Skeletal muscle satellite cell (primary cell): ENCODE measurements around the gene GJA5. TPM values are rescaled to one million over a fixed set of nuclear protein-coding genes. Genes with fewer than 3 reads are reported as not detected.

Experiments used
- H3K27me3 ChIP-seq: 2 replicates; pipeline ENCODE4 v1.7.0; 2013; ENCODE audit warnings: low read length; ENCODE audit not compliant: control insufficient read depth, insufficient read depth
- H3K36me3 ChIP-seq: 2 replicates; pipeline ENCODE4 v1.7.0; 2013; ENCODE audit warnings: mild to moderate bottlenecking, control low read depth, low read length; ENCODE audit not compliant: insufficient read depth
- H3K4me1 ChIP-seq: 2 replicates; pipeline ENCODE4 v1.7.0; 2013; ENCODE audit warnings: low read length; ENCODE audit not compliant: control insufficient read depth, insufficient read depth
- H3K4me2 ChIP-seq: 2 replicates; pipeline ENCODE4 v1.7.0; 2013; ENCODE audit warnings: mild to moderate bottlenecking, low read length
- H3K4me3 ChIP-seq: 2 replicates; pipeline ENCODE4 v1.7.0; 2013; ENCODE audit warnings: low read length
- H3K9ac ChIP-seq: 2 replicates; pipeline ENCODE4 v1.7.0; 2013; ENCODE audit warnings: mild to moderate bottlenecking, low read depth, low read length, moderate library complexity
- H3K9me3 ChIP-seq: replicated peaks from 2 replicates; pipeline ENCODE4 v1.7.0; 2013; ENCODE audit warnings: mild to moderate bottlenecking, control low read depth, low read length
- total RNA-seq: library from RNA; depleted of rRNA; stranded (reverse); fragments of >200 nt; gene quantifications from 2 replicates; pipeline ENCODE4 v1.2.3, GENCODE V29; 2012; rRNA removed

GJA5 gene
- not detected in 2 replicates for total RNA-seq

GRCh38 chr1:147760481-147761260 is at the start of gene GJA5:
Gene GJA5, minus strand, starts transcription at chr1:147760602. Its CDS starts 1,364 bp downstream, at chr1:147759238.
- no peak within 1 kb of the TSS for H3K4me2 ChIP-seq
- H3K4me3 ChIP-seq: no peak within 1 kb of the TSS
- no peaks in the 10 kb centered on the region for H3K36me3 ChIP-seq
- H3K4me1 ChIP-seq: no peaks in the 10 kb centered on the region
- no peak within 1 kb of the TSS for H3K9ac ChIP-seq
- H3K27me3 ChIP-seq: peaks cover 3% of the 10 kb centered on the region
- no peaks in the 10 kb centered on the region for H3K9me3 ChIP-seq

- Histone ChIP-seq H3K4me1 (no peaks in the 10 kb centered on the region), H3K9ac (no peak overlapping the region), H3K4me3 (no peak overlapping the region), H3K36me3 (no peaks in the 10 kb centered on the region), H3K9me3 (no peaks in the 10 kb centered on the region), H3K27me3 (peaks cover 6% of the 10 kb centered on the region), H3K4me2 (no peak overlapping the region)
Observed at GRCh38 chr1:147809236-147809635, 48.8 kb upstream of the GJA5 start.

DNA sequence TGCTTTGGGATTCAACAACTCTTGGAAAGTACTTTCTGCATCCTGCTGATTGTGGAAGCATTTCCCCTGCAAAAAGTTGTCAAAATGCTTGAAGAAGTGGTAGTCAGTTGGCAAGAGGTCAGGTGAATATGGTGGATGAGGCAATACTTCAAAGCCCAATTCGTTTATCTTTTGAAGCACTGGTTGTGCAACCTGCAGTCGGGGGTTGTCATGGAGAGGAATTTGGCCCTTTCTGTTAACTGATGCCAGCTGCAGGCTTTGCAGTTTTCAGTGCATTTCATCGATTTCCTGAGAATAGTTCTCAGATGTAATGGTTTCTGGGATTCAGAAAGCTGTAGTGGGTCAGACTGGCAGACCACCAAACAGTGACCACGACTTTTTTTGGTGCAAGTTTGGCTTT is 47.6 kb upstream of the GJA5 start:
- no peak overlapping the region for H3K4me2 ChIP-seq
- H3K36me3 ChIP-seq: no peaks in the 10 kb centered on the region
- no peaks in the 10 kb centered on the region for H3K9me3 ChIP-seq
- H3K4me1 ChIP-seq: no peaks in the 10 kb centered on the region
- H3K9ac ChIP-seq: no peak overlapping the region
- H3K4me3 ChIP-seq: no peak overlapping the region
- peaks cover 6% of the 10 kb centered on the region for H3K27me3 ChIP-seq

DNA sequence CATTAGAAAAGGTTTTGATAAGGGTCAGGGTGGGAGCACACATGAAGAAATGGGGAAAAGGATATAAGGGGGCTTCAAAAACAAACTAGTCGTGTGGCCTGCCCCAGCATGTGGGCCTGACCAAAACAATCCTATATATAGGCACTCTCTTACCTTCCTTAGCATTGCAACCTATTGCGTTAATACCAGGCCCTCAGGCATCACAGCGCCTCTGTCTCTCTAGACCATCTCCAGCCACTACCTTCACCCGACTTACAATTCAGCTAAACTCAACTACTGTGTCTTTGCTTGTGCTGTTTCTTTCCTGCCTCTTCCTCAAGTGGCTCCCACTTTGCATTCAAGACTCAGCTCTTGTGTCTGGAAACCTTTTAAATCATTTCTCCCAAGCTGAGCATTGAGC is 47.0 kb upstream of the GJA5 start:
- H3K4me1 ChIP-seq: no peaks in the 10 kb centered on the region

DNA sequence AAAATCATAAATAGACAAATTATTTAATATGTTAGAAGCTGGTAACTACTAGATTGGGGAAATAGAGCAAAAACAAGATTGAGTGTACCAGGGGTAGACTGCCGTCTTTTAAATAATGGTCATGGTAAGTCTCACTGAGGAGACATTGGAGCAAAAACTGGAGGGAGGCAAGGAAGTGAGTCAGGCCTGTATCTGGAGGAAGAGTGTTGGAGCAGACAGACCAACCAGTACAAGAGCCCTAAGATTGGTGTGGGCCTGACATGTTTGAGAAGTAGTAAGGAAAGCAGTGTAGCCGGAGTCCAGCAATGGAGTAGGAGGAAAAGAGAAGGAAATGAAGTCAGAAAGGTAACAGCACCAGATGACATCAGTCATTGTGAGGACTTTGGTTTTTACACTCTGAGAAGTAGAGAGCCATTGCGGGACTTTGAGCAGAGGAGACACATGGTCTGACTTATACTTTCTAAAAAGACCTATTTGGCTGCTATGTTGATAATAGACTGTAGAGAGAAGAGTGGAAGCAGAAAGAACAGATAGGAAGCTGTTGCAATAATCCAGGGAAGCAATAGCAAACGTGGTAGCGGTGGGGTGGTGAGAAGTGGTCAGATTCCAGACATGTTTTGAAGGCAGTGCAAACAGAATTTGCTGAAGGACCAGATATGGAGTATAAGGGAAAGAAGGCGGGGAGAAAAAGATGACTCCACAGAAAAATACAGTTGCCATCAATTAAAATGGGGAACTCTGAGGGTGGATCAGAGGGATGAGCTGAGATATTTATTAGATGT is 44.7 kb upstream of the GJA5 start:
- Histone ChIP-seq H3K9me3 (no peaks in the 10 kb centered on the region), H3K9ac (no peak overlapping the region), H3K27me3 (no peaks in the 10 kb centered on the region), H3K4me2 (no peak overlapping the region), H3K36me3 (no peaks in the 10 kb centered on the region), H3K4me3 (no peak overlapping the region), H3K4me1 (no peaks in the 10 kb centered on the region)

More for the DNA sequence above, 47.0 kb upstream of the GJA5 start:
- H3K27me3 ChIP-seq: peaks cover under 1% of the 10 kb centered on the region
- H3K4me3 ChIP-seq: no peak overlapping the region
- H3K9ac ChIP-seq: no peak overlapping the region
- no peaks in the 10 kb centered on the region for H3K9me3 ChIP-seq
- no peaks in the 10 kb centered on the region for H3K36me3 ChIP-seq
- no peak overlapping the region for H3K4me2 ChIP-seq

DNA sequence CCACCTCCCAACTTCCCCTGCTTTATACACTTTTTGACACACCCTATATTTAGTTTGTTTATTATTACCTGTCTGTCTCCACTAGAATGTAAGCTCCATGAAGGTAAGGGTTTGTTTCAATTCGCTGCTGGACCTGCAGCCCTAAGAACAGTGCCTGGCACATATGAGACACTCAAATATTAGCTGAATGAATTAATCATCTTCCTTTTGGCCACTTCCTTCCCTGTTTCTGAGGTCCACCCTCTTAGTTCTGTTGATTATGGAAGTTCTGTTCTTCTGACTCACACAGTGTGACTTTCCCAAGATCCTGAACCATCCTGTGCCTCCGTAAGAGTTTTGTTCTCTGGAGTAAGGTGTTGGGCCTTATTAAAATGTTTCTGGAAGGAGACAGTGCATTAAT is 40.4 kb upstream of the GJA5 start:
- peaks cover 4% of the 10 kb centered on the region for H3K27me3 ChIP-seq

DNA sequence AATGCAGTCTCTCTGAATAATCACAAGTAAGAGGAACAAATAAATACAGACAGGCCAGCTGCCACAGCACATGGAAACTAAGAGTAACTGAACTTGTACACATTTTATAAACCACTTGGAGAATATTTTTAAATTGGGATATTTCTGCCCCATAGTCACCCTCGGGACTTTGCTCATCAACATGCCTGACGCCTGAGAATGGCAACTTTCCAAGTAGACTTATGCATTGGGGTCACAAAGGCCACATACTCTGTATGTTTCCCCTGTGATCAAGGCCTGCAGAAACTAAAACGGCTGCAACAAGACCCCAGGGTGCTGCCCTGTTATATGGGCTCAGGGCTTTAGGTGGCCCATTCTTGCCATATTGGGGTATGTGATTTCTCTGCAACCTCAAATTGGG is 38.3 kb upstream of the GJA5 start:
- Histone ChIP-seq H3K36me3 (no peaks in the 10 kb centered on the region), H3K4me1 (no peaks in the 10 kb centered on the region), H3K4me2 (no peak overlapping the region), H3K4me3 (no peak overlapping the region), H3K27me3 (peaks cover 13% of the 10 kb centered on the region), H3K9ac (no peak overlapping the region), H3K9me3 (no peaks in the 10 kb centered on the region)

More for the DNA sequence above, 40.4 kb upstream of the GJA5 start:
- no peaks in the 10 kb centered on the region for H3K9me3 ChIP-seq
- no peak overlapping the region for H3K4me2 ChIP-seq
- H3K4me1 ChIP-seq: no peaks in the 10 kb centered on the region
- H3K9ac ChIP-seq: no peak overlapping the region
- H3K4me3 ChIP-seq: no peak overlapping the region
- H3K36me3 ChIP-seq: no peaks in the 10 kb centered on the region

DNA sequence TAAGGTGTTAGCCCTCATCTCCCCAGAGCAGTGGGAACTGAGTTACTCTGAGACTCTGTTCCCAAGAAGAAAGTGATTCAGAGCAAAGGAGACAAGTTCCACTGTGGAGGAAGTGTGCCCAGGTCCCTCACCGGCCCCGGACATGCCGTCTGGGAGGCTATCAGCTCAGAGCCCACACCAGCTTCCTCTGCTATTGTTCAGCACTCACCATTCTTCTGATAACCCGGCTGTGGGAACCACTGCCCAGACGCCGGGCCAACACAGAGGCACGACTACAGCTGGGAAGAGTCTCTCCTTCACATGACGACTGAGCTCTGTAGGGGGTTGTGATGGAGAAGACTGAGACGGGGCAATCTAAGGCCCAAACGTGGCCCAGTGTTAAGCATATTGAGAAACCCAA is 34.2 kb upstream of the GJA5 start:
- H3K9me3 ChIP-seq: no peaks in the 10 kb centered on the region
- no peaks in the 10 kb centered on the region for H3K4me1 ChIP-seq
- H3K27me3 ChIP-seq: peaks cover 13% of the 10 kb centered on the region
- no peak overlapping the region for H3K4me3 ChIP-seq
- H3K4me2 ChIP-seq: no peak overlapping the region
- no peaks in the 10 kb centered on the region for H3K36me3 ChIP-seq
- no peak overlapping the region for H3K9ac ChIP-seq

- H3K27me3 ChIP-seq: peaks cover 18% of the 10 kb centered on the region
- no peak overlapping the region for H3K4me3 ChIP-seq
- no peak overlapping the region for H3K9ac ChIP-seq
- H3K9me3 ChIP-seq: no peaks in the 10 kb centered on the region
- H3K4me2 ChIP-seq: no peak overlapping the region
- no peaks in the 10 kb centered on the region for H3K36me3 ChIP-seq
- no peaks in the 10 kb centered on the region for H3K4me1 ChIP-seq
Observed at GRCh38 chr1:147791876-147792275, 31.5 kb upstream of the GJA5 start.

DNA sequence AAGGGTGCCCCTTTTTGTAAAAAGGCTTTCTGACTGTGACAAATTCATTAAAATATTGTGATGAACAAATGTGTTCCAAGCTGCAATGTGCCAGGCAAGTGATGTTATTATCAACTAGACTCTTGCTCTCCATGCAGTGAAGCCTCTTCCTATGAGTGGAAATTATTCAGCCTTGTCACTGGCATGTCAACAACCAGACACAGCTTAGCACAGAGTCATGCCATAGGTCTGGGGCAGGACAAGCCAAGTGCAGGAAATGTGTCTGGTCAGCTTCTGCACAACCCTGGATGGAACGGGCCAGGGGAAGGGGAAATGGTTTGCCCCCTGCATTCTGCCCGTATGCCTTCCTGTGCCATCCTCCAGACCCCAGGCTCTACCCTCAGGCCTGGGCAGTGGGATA is 27.4 kb upstream of the GJA5 start:
- H3K9ac ChIP-seq: no peak overlapping the region
- H3K4me2 ChIP-seq: no peak overlapping the region
- no peaks in the 10 kb centered on the region for H3K9me3 ChIP-seq
- peaks cover 11% of the 10 kb centered on the region for H3K27me3 ChIP-seq
- H3K36me3 ChIP-seq: no peaks in the 10 kb centered on the region
- H3K4me1 ChIP-seq: no peaks in the 10 kb centered on the region
- H3K4me3 ChIP-seq: no peak overlapping the region

DNA sequence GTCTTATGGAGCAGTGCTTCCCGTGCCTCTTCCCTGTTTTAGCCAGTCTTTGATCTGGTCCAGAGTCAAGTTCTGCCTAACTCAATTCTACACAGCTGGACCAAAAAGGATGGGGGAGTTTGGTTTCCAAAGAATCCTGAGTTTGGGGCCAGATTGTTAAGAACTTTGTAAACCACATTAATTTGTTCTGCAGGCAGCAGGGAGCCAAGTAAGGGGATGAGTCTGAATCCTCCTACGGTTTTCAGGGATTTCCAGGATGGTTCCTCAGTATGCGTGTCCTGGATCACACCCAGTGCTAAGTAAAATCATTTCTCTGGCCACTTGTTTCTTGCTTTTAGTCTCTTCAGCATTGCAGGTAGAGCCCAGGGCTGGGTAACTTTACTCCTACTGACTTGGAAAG is 26.1 kb upstream of the GJA5 start:
- Histone ChIP-seq H3K9me3 (no peaks in the 10 kb centered on the region), H3K4me3 (no peak overlapping the region), H3K36me3 (no peaks in the 10 kb centered on the region), H3K27me3 (peaks cover 20% of the 10 kb centered on the region), H3K4me1 (no peaks in the 10 kb centered on the region), H3K9ac (no peak overlapping the region), H3K4me2 (no peak overlapping the region)
